DOHH2 (cell line): ENCODE data around the gene NTPCR.

Experiments used
- CTCF ChIP-seq: fragments of 200-600 bp; sonication (generic); IDR thresholded peaks from one replicate; pipeline ENCODE4 v1.5.1; 2014; ENCODE audit warnings: antibody characterized with exemption, mild to moderate bottlenecking, low read depth, low read length; ENCODE audit not compliant: poor library complexity, severe bottlenecking
- EZH2phosphoT487 ChIP-seq: fragments of 200-600 bp; sonication (generic); IDR thresholded peaks from 2 replicates; pipeline ENCODE4 v1.6.1; 2017; ENCODE audit warnings: borderline replicate concordance, mild to moderate bottlenecking, antibody characterized with exemption, low read length, moderate library complexity, mixed read lengths

GRCh38 chr1:232983817-232984567 lies 33.6 kb downstream of the NTPCR start:
- TF ChIP-seq CTCF (no peak), EZH2phosphoT487 (no peak)
